Choroid plexus epithelial cell (primary cell): ENCODE results near the gene ERG.

ENCODE experiments used
- DNase-seq: peaks from one replicate; pipeline ENCODE4 v3.0.0-alpha.2; 2010; ENCODE audit warnings: low read depth
- H3K4me3 ChIP-seq: 2 replicates; pipeline ENCODE4 v1.5.1; 2011; ENCODE audit warnings: low read depth, mild to moderate bottlenecking, control low read depth, low read length, moderate library complexity
- TF ChIP-seq, protein P1 (sequence below): conservative IDR thresholded peaks from 2 replicates; pipeline ENCODE4 v1.5.1; 2011; ENCODE audit warnings: low read depth, mild to moderate bottlenecking, control low read depth, inconsistent platforms, low read length, moderate library complexity

ERG gene

DNA sequence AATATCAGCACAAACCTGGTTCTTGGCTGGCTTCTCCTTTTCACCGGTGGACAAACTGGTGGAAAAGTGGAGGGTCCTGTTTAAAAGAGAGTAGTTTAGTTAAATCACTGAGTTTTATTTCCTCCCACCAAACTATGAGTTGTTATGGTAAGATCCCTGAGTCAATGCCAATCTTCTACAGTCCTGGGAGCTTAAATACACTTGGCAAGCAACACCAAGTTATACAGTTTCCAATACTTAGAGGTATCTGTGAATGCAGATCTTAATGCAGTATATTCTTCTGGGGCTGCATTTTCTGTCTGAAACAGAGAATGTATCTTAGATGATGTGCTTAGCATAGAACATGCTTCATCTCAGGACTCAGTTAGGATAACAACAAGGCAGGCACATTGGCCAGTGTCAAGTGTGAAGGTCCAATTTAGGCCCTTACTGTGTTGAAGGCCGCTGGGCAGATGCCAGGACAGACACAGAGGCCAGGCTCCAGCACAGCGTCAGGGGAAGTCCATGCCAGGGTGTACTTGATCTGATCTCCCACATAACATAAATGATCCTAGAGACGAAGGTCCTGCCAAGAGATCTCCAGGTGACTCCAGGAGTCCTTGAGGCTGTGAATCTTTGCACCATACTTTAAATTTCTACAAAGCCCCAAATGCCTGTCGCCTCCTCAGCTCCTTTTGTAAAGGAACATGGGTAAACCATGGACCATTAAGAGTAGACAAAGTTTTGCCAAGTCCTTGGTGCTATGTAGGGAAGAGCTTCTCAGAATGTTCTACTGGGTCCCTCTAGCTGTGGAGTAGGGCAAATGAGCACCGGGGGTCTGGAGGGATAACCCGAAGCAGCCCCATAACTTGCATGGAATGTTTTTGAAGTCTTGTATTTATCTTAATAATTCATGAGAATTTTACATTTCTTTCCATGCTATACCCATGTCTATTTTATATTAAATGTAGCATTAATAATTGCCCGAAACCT is 164.7 kb downstream of the ERG start:
- TF ChIP-seq, protein P1, sequence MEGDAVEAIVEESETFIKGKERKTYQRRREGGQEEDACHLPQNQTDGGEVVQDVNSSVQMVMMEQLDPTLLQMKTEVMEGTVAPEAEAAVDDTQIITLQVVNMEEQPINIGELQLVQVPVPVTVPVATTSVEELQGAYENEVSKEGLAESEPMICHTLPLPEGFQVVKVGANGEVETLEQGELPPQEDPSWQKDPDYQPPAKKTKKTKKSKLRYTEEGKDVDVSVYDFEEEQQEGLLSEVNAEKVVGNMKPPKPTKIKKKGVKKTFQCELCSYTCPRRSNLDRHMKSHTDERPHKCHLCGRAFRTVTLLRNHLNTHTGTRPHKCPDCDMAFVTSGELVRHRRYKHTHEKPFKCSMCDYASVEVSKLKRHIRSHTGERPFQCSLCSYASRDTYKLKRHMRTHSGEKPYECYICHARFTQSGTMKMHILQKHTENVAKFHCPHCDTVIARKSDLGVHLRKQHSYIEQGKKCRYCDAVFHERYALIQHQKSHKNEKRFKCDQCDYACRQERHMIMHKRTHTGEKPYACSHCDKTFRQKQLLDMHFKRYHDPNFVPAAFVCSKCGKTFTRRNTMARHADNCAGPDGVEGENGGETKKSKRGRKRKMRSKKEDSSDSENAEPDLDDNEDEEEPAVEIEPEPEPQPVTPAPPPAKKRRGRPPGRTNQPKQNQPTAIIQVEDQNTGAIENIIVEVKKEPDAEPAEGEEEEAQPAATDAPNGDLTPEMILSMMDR, result peak; percentile 74
- no peak overlapping the region for H3K4me3 ChIP-seq
- DNase-seq, result peak; percentile 66

DNA sequence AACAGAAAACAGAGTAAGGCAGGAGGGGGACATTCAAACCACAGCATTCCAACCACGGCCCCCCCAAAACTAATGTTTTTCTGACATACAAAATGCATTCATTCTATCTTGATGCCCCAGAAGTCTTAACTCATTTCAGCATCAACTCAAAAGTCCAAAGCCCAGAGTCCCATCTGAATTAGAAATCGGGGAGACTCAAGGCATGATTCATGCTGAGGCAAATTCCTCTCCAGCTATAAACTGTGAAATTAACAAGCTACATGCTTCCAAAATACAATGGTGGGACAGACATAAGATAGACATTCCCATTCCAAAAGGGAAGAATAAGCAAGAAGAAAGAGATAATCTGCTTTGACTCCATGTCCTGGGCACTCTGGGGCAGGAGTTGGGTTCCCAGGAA is 167.6 kb downstream of the ERG start:
- TF ChIP-seq, protein P1, result no peak
- no peak for DNase-seq

More for the DNA sequence above, 167.6 kb downstream of the ERG start:
- no peak overlapping the region for H3K4me3 ChIP-seq
